COLO829 (cell line): ENCODE measurements around the gene ATF7.
"Not testable (repeated sequence)": the region's sequence is repeated elsewhere in the genome, so short reads cannot be mapped to it uniquely, and the experiment has no call there.

Experiments used
- DNase-seq: peaks from one replicate; pipeline ENCODE4 v3.0.0; 2012; ENCODE audit warnings: low spot score

The ATF7 gene

GRCh38 chr12:53594897-53595615 lies 31.1 kb downstream of the ATF7 start:
- DNase-seq = no peak

GRCh38 chr12:53593707-53594106 lies 32.5 kb downstream of the ATF7 start:
- DNase-seq = no peak

GRCh38 chr12:53593031-53593430 lies 33.2 kb downstream of the ATF7 start:
- DNase-seq = no peak

- no peak for DNase-seq
Measured at GRCh38 chr12:53592426-53592825, 33.8 kb downstream of the ATF7 start.

GRCh38 chr12:53591301-53592206 lies 34.6 kb downstream of the ATF7 start:
- DNase-seq = peak; percentile 32

GRCh38 chr12:53590652-53591051 lies 35.5 kb downstream of the ATF7 start:
- no peak for DNase-seq

GRCh38 chr12:53589915-53590314 lies 36.3 kb downstream of the ATF7 start:
- no peak for DNase-seq

- DNase-seq = no peak
Measured at GRCh38 chr12:53589423-53589822, 36.8 kb downstream of the ATF7 start.

GRCh38 chr12:53588123-53588522 lies 38.1 kb downstream of the ATF7 start:
- no peak for DNase-seq

- DNase-seq = no peak
Measured at GRCh38 chr12:53586745-53587144, 39.4 kb downstream of the ATF7 start.

- no peak for DNase-seq
Measured at GRCh38 chr12:53585448-53586125, 40.6 kb downstream of the ATF7 start.

- DNase-seq = no peak
Measured at GRCh38 chr12:53579545-53579955, 46.6 kb downstream of the ATF7 start.

- no peak for DNase-seq
Measured at GRCh38 chr12:53578783-53579182, 47.4 kb downstream of the ATF7 start.

- DNase-seq = no peak
Measured at GRCh38 chr12:53577941-53578352, 48.2 kb downstream of the ATF7 start.

- no peak for DNase-seq
Measured at GRCh38 chr12:53575502-53576249, 50.5 kb downstream of the ATF7 start.

GRCh38 chr12:53572134-53572758 lies 53.9 kb downstream of the ATF7 start:
- no peak for DNase-seq

- DNase-seq = no peak
Measured at GRCh38 chr12:53571295-53571694, 54.9 kb downstream of the ATF7 start.

- no peak for DNase-seq
Measured at GRCh38 chr12:53568809-53569557, 57.2 kb downstream of the ATF7 start.

GRCh38 chr12:53567961-53568808 lies 58.0 kb downstream of the ATF7 start:
- no peak for DNase-seq

- DNase-seq = not testable (repeated sequence)
Measured at GRCh38 chr12:53565376-53565775, 60.8 kb downstream of the ATF7 start.
